HepG2 (cell line): ENCODE data around the gene MAP2K2. TPM values are rescaled to one million over a fixed set of nuclear protein-coding genes. Genes with fewer than 3 reads are reported as not detected.

Experiments used
- ARID3A ChIP-seq: IDR thresholded peaks from 2 replicates; pipeline ENCODE4 v1.6.1; 2012; ENCODE audit warnings: low read depth, low read length, improper control_type of control experiment
- ETV5 ChIP-seq: IDR thresholded peaks from 2 replicates; pipeline ENCODE4 v1.6.1; 2018; ENCODE audit warnings: missing biosample characterization, missing genetic modification reagents, inconsistent platforms, borderline replicate concordance
- FOXK2 ChIP-seq: fragments of 450-650 bp; IDR thresholded peaks from 2 replicates; pipeline ENCODE4 v1.6.1; 2016
- FOXO1 ChIP-seq: sonication (generic); formaldehyde crosslinking; IDR thresholded peaks from 2 replicates; pipeline ENCODE4 v1.4.0; 2020; ENCODE audit warnings: missing genetic modification reagents
- HNF4G ChIP-seq, 2 experiments: sonication (generic) in 1 of 2; formaldehyde crosslinking in 1 of 2; IDR thresholded peaks; 2 replicates each; pipeline versions ENCODE4 v1.4.0 to v1.6.1; 2011 to 2020; ENCODE audit warnings: borderline replicate concordance in 2 of 2, low read depth in 2 of 2, mild to moderate bottlenecking in 2 of 2, low read length in 1 of 2, missing genetic modification reagents in 1 of 2, moderate library complexity in 1 of 2
- NFKB2 ChIP-seq: sonication (generic); formaldehyde crosslinking; IDR thresholded peaks from 2 replicates; pipeline ENCODE4 v1.4.0; 2020; ENCODE audit warnings: missing genetic modification reagents, borderline replicate concordance
- RERE ChIP-seq: IDR thresholded peaks from 2 replicates; pipeline ENCODE4 v1.6.1; 2016; ENCODE audit warnings: low read depth, missing genetic modification reagents, missing compliant biosample characterization
- ZNF318 ChIP-seq: sonication (generic); formaldehyde crosslinking; IDR thresholded peaks from 2 replicates; pipeline ENCODE4 v1.4.0; 2020; ENCODE audit warnings: mild to moderate bottlenecking, missing genetic modification reagents
- ZNF460 ChIP-seq: sonication (generic); formaldehyde crosslinking; IDR thresholded peaks from 2 replicates; pipeline ENCODE4 v1.5.1; 2020; ENCODE audit warnings: missing genetic modification reagents, mild to moderate bottlenecking, borderline replicate concordance
- ZNF878 ChIP-seq: sonication (generic); formaldehyde crosslinking; IDR thresholded peaks from 2 replicates; pipeline ENCODE4 v1.8.1; 2023; ENCODE audit warnings: mild to moderate bottlenecking, missing genetic modification reagents, moderate library complexity
- polyA plus RNA-seq, 8 experiments: library from polyadenylated mRNA; depleted of rRNA in 3 of 8; stranded (reverse) in 7 of 8; unstranded in 1 of 8; fragments of >200 nt; fragmentation: Illumina TruSeq in 4 of 8; extraction: Trizol in 4 of 8; gene quantifications; 2 replicates each; pipeline versions ENCODE4 v1.2.1 to v1.2.3, GENCODE V29; 2011 to 2016; ENCODE audit warnings: low read depth in 4 of 8, missing spikeins in 1 of 8, mixed read lengths in 1 of 8; ENCODE audit not compliant: insufficient read depth in 1 of 8
- total RNA-seq, 5 experiments: library from RNA; depleted of rRNA; stranded (reverse); fragments of >200 nt; fragmentation: Illumina TruSeq; extraction: Trizol; gene quantifications; 2 replicates each; pipeline ENCODE4 v1.2.3, GENCODE V29; 2016; ENCODE audit warnings: low read depth in 1 of 5

Gene MAP2K2
- total and polyA plus RNA-seq, 2 of the 13 experiments (the other 11 are each of a cell fraction or from before 2014, with no cell fraction given), result 70.3 to 80.9 TPM

GRCh38 chr19:4136680-4137088, 12.8 kb upstream of the MAP2K2 start (continued):
- TF ChIP-seq ZNF318 (CRISPR knock-in tag), result no peak
- peak; percentile 78; the same call in 1 of the 2 replicates for TF ChIP-seq ETV5 (CRISPR knock-in tag)
- TF ChIP-seq NFKB2, result no peak
- TF ChIP-seq ZNF878 (CRISPR knock-in tag), result no peak
- peak; percentile 75; the same call in 1 of the 2 replicates for TF ChIP-seq ARID3A
- TF ChIP-seq HNF4G (IDR thresholded peaks at IDR 0.05; ENCODE audit: borderline replicate concordance, low read depth, low read length), result peak; percentile 34; the same call in 1 of the 2 replicates
- no peak for TF ChIP-seq HNF4G (CRISPR knock-in tag; IDR thresholded peaks at IDR 0.05; ENCODE audit: borderline replicate concordance, low read depth)
- peak; percentile 59; the same call in 1 of the 2 replicates for TF ChIP-seq ZNF460 (CRISPR knock-in tag)
- 0 out of 2 replicates have a peak, but pooled peaks have one; percentile 15 for TF ChIP-seq FOXK2
- TF ChIP-seq FOXO1 (CRISPR knock-in tag), result peak; percentile 12; the same call in 1 of the 2 replicates
- no peak for TF ChIP-seq RERE (CRISPR knock-in tag)
